ENCODE results near the gene NINJ2. TPM values are rescaled to one million over a fixed set of nuclear protein-coding genes. Genes with fewer than 3 reads are reported as not detected.
"Not testable (repeated sequence)": the region's sequence is repeated elsewhere in the genome, so short reads cannot be mapped to it uniquely, and the experiment has no call there.

Gene NINJ2
- total and polyA plus RNA-seq, 10 donors: 6.6 to 18.8 (median 10.2) TPM

DNA sequence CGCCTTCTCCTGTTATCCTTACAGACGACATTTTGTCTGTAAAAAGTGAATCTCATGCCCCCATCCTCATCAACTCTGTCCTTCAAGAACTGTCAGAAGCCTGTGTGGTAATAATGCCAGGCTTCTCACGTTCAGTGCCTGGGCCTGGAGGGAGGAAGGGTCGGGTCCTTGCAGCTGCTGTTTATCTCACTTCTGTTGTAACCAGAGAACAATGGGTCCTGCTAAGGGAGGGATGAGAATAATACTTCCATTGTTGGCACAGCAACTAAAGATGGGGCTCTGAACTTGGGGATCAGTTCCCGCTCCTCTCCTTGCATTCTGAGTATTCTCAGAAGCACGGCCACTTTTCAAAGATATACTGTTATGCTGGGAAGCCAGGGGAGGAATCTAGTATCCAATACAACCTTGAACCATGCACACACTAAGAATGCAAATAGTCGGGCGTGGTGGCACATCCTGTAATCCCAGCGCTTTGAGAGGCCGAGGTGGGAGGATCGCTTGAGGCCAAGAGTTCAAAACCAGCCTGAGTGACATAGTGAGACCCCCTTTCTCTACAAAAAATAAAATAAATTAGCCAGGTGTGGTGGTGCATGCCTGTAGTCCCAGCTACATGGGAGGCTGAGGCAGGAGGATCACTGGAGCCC lies 38.8 kb upstream of the NINJ2 start:
- Histone ChIP-seq H3K36me3 (no peaks in the 10 kb centered on the region), H3K4me3 (no peak overlapping the region), H3K27ac (no peak overlapping the region), H3K27me3 (replicated peaks in 1 of 7) (no peaks in the 10 kb centered on the region), H3K4me1 (peaks cover 0 to 15% (median 9%) of the 10 kb centered on the region in 6 donors), H3K9me3 (peaks cover 2 to 24% (median 19%) of the 10 kb centered on the region in 8 donors)
- intact Hi-C loops (cut with DNase I; ENCODE audit: low total_unique reads): no loop called here
- WGBS, 5 donors: 67 to 82% (median 72%) methylated on average over 11 of the region's 11 CpGs
- no peak for TF ChIP-seq CTCF (IDR thresholded peaks at IDR 0.05 in 8 of 11, conservative IDR thresholded peaks at IDR 0.05 in 3 of 11)
- TF ChIP-seq POLR2A (IDR thresholded peaks at IDR 0.05): no peak
- no peak for TF ChIP-seq POLR2AphosphoS5 (IDR thresholded peaks at IDR 0.05)
- no peak for DNase-seq

GRCh38 chr12:700016-700415 lies 36.8 kb upstream of the NINJ2 start:
- no peak for TF ChIP-seq CTCF (IDR thresholded peaks at IDR 0.05 in 8 of 11, conservative IDR thresholded peaks at IDR 0.05 in 3 of 11)
- TF ChIP-seq POLR2AphosphoS5 (IDR thresholded peaks at IDR 0.05): no peak
- TF ChIP-seq POLR2A (IDR thresholded peaks at IDR 0.05): no peak
- Histone ChIP-seq H3K4me3 (no peak overlapping the region), H3K9me3 (peaks cover 2 to 24% (median 19%) of the 10 kb centered on the region in 8 donors), H3K4me1 (peaks cover 0 to 27% (median 11%) of the 10 kb centered on the region in 6 donors), H3K27ac (no peak overlapping the region), H3K36me3 (no peaks in the 10 kb centered on the region), H3K27me3 (replicated peaks in 1 of 7) (no peaks in the 10 kb centered on the region)
- 81 to 86% (median 82%) methylated on average over 4 of the region's 4 CpGs for WGBS, 5 donors
- no peak for DNase-seq
- intact Hi-C loops (cut with DNase I; ENCODE audit: low total_unique reads): no loop called here

GRCh38 chr12:698222-698621 lies 35.0 kb upstream of the NINJ2 start:
- H3K4me3 ChIP-seq; H3K36me3 ChIP-seq; intact Hi-C loops (cut with DNase I; ENCODE audit: low total_unique reads); H3K27me3 ChIP-seq (replicated peaks in 1 of 7); DNase-seq: not testable (repeated sequence)
- WGBS, 5 donors: 95 to 98% (median 97%) methylated on average over 4 of the region's 4 CpGs
- peak overlapping the region in 5 of 8 donors; percentile 47 to 85 (median 69) for H3K27ac ChIP-seq
- H3K9me3 ChIP-seq: peaks cover 2 to 24% (median 19%) of the 10 kb centered on the region in 8 donors
- peaks cover 0 to 40% (median 8%) of the 10 kb centered on the region in 6 donors for H3K4me1 ChIP-seq

DNA sequence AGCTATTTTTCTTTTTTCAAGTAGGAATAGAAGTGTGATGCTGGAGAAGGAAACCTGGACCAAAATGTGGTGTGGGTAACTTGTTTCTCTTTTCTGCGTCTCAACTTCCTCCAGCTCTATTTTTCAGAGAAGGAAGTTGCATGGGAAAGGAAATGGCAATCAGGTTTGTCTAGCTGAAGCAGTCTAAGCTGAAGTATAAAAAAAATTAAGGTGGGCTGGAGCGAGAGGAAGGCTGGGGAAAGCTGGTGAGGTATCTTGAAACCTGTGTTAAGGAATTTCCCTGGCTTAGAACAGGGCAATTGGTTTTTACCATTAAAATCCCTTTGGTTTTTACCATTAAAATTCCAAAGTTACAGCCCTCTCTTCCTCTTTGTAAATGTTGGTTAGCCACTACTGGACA lies 34.2 kb upstream of the NINJ2 start:
- TF ChIP-seq POLR2A (IDR thresholded peaks at IDR 0.05) (no peak), POLR2AphosphoS5 (IDR thresholded peaks at IDR 0.05) (no peak), CTCF (IDR thresholded peaks at IDR 0.05 in 8 of 11, conservative IDR thresholded peaks at IDR 0.05 in 3 of 11) (no peak)
- DNase-seq: no peak
- no peaks in the 10 kb centered on the region for H3K27me3 ChIP-seq (replicated peaks in 1 of 7)
- peak overlapping the region in 1 of 8 donors; percentile 12 for H3K4me3 ChIP-seq
- H3K36me3 ChIP-seq: no peaks in the 10 kb centered on the region
- H3K9me3 ChIP-seq: peaks cover 2 to 24% (median 19%) of the 10 kb centered on the region in 8 donors
- WGBS, 5 donors: 20 to 40% (median 29%) methylated on average over 2 of the region's 2 CpGs
- peaks cover 0 to 40% (median 8%) of the 10 kb centered on the region in 6 donors for H3K4me1 ChIP-seq
- peak overlapping the region in 7 of 8 donors; percentile 14 to 85 (median 60) for H3K27ac ChIP-seq
- intact Hi-C loops (cut with DNase I; ENCODE audit: low total_unique reads): no loop called here
